IPS-11a (cell line): ENCODE results near the gene RBM41.

Experiments used
- H3K4me3 ChIP-seq: one replicate; pipeline ENCODE4 v1.5.1; 2013; ENCODE audit warnings: low read depth, low read length, control low read depth

RBM41 gene

GRCh38 chrX:107029752-107030151 lies 88.9 kb downstream of the RBM41 start:
- no peak overlapping the region for H3K4me3 ChIP-seq

GRCh38 chrX:107025545-107025944 lies 93.1 kb downstream of the RBM41 start:
- H3K4me3 ChIP-seq, result no peak overlapping the region

GRCh38 chrX:107014936-107015335 lies 103.7 kb downstream of the RBM41 start:
- no peak overlapping the region for H3K4me3 ChIP-seq
